Measurements from ENCODE around the gene PRPF6.
"Not testable (repeated sequence)": the region's sequence is repeated elsewhere in the genome, so short reads cannot be mapped to it uniquely, and the experiment has no call there.

The PRPF6 gene

DNA sequence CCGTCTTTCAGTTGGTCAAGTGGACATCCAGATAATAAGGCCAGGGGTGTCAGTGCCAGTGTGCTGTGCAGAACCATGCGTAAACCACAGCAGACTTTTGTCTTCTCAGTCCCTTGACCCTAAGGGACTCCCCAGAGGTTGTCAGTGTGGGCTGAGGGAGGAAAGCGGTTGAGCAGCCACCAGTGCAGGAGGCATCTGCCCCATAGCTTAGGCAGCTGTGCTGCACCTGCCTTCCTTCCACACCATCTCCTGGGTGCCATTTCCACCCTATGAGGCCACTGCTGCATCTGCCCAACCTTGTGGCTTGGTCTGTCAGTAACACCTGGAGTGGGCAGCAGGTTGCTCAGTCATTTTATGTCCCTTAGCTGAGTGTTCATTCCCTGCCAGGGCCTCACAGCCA lies 26.0 kb downstream of the PRPF6 start:
- no peak for DNase-seq (ENCODE audit: low read depth, low spot score)
- no CpG with 5 or more reads among the region's 3 CpGs for WGBS (ENCODE audit: insufficient coverage, insufficient read length)
- Histone ChIP-seq H3K4me1 (ENCODE audit: control insufficient read depth, insufficient read depth, low read length) (no peaks in the 10 kb centered on the region), H3K36me3 (ENCODE audit: control insufficient read depth, insufficient read depth, low read length) (peaks cover 29% of the 10 kb centered on the region), H3K9me3 (ENCODE audit: control insufficient read depth, insufficient read depth, low read length) (no peaks in the 10 kb centered on the region), H3K27me3 (ENCODE audit: control insufficient read depth, insufficient read depth, low read length) (no peaks in the 10 kb centered on the region), H3K27ac (ENCODE audit: low read length) (no peak overlapping the region), H3K4me3 (ENCODE audit: low read length) (no peak overlapping the region)

- H3K9me3 ChIP-seq (ENCODE audit: control insufficient read depth, insufficient read depth, low read length) = no peaks in the 10 kb centered on the region
- H3K27me3 ChIP-seq (ENCODE audit: control insufficient read depth, insufficient read depth, low read length) = no peaks in the 10 kb centered on the region
- DNase-seq (ENCODE audit: low read depth, low spot score) = no peak
- WGBS (ENCODE audit: insufficient coverage, insufficient read length) = no CpG with 5 or more reads among the region's 13 CpGs
- H3K4me3 ChIP-seq (ENCODE audit: low read length) = no peak overlapping the region
- H3K27ac ChIP-seq (ENCODE audit: low read length) = no peak overlapping the region
- no peaks in the 10 kb centered on the region for H3K4me1 ChIP-seq (ENCODE audit: control insufficient read depth, insufficient read depth, low read length)
- peaks cover 22% of the 10 kb centered on the region for H3K36me3 ChIP-seq (ENCODE audit: control insufficient read depth, insufficient read depth, low read length)
Measured at GRCh38 chr20:64009811-64010387, 29.0 kb downstream of the PRPF6 start.

DNA sequence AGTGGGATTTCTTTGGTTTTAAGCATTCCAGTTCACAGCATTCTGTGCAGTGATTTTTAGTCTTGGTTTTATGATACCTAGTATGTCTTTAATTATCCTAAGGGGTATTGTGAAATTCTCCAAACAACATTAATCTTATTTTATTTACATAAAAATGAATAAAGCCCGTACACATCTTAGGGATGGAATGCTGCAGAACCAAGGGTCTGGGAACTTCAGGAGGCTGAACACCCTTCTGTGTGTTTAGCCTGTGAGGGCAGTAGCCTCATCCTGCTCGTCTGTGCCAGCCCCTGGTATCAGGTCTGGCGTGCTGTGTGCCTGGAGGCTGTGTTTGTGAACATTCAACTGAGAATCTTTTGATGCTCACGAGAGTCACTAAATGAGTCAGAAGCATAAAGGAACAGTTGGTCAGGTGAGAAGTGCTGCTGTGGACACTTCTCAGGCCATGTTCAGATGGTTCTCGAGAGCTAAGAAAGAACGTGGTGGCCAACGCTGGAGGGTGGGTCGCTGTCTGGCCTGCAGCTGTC lies 29.8 kb downstream of the PRPF6 start:
- WGBS (ENCODE audit: insufficient coverage, insufficient read length) = no CpG with 5 or more reads among the region's 8 CpGs
- Histone ChIP-seq H3K4me1 (ENCODE audit: control insufficient read depth, insufficient read depth, low read length) (no peaks in the 10 kb centered on the region), H3K4me3 (ENCODE audit: low read length) (no peak overlapping the region), H3K9me3 (ENCODE audit: control insufficient read depth, insufficient read depth, low read length) (no peaks in the 10 kb centered on the region), H3K27ac (ENCODE audit: low read length) (no peak overlapping the region), H3K27me3 (ENCODE audit: control insufficient read depth, insufficient read depth, low read length) (no peaks in the 10 kb centered on the region), H3K36me3 (ENCODE audit: control insufficient read depth, insufficient read depth, low read length) (peaks cover 17% of the 10 kb centered on the region; the same call in 1 of the 2 replicates)
- DNase-seq (ENCODE audit: low read depth, low spot score) = no peak

GRCh38 chr20:64011366-64011779 lies 30.4 kb downstream of the PRPF6 start:
- no peaks in the 10 kb centered on the region for H3K27me3 ChIP-seq (ENCODE audit: control insufficient read depth, insufficient read depth, low read length)
- H3K4me1 ChIP-seq (ENCODE audit: control insufficient read depth, insufficient read depth, low read length) = no peaks in the 10 kb centered on the region
- no peak overlapping the region for H3K27ac ChIP-seq (ENCODE audit: low read length)
- no peak for DNase-seq (ENCODE audit: low read depth, low spot score)
- H3K36me3 ChIP-seq (ENCODE audit: control insufficient read depth, insufficient read depth, low read length) = peaks cover 17% of the 10 kb centered on the region; the same call in 1 of the 2 replicates
- H3K4me3 ChIP-seq (ENCODE audit: low read length) = no peak overlapping the region
- no CpG with 5 or more reads among the region's 16 CpGs for WGBS (ENCODE audit: insufficient coverage, insufficient read length)
- no peaks in the 10 kb centered on the region for H3K9me3 ChIP-seq (ENCODE audit: control insufficient read depth, insufficient read depth, low read length)

DNA sequence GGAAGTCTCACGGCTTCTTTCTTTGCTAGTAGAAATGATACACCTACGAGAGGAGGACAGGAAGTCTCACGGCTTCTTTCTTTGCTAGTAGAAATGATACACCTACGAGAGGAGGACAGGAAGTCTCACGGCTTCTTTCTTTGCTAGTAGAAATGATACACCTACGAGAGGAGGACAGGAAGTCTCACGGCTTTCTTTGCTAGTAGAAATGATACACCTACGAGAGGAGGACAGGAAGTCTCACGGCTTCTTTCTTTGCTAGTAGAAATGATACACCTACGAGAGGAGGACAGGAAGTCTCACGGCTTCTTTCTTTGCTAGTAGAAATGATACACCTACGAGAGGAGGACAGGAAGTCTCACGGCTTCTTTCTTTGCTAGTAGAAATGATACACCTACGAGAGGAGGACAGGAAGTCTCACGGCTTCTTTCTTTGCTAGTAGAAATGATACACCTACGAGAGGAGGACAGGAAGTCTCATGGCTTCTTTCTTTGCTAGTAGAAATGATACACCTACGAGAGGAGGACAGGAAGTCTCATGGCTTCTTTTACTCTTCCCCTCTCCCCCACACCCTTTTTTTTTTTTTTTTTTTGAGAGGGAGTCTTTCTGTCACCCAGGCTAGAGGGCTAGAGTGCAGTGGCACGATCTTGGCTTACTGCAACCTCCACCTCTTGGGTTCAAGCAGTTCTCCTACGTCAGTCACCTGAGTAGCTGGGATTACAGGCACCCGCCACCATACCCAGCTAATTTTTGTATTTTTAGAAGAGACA lies 31.6 kb downstream of the PRPF6 start:
- not testable (repeated sequence) for H3K27me3 ChIP-seq (ENCODE audit: control insufficient read depth, insufficient read depth, low read length); H3K9me3 ChIP-seq (ENCODE audit: control insufficient read depth, insufficient read depth, low read length); H3K4me1 ChIP-seq (ENCODE audit: control insufficient read depth, insufficient read depth, low read length); H3K27ac ChIP-seq (ENCODE audit: low read length); DNase-seq (ENCODE audit: low read depth, low spot score); H3K4me3 ChIP-seq (ENCODE audit: low read length)
- WGBS (ENCODE audit: insufficient coverage, insufficient read length) = no CpG with 5 or more reads among the region's 20 CpGs
- peaks cover 15% of the 10 kb centered on the region; the same call in 1 of the 2 replicates for H3K36me3 ChIP-seq (ENCODE audit: control insufficient read depth, insufficient read depth, low read length)

GRCh38 chr20:64015635-64016034 lies 34.7 kb downstream of the PRPF6 start:
- Histone ChIP-seq H3K27ac (ENCODE audit: low read length) (no peak overlapping the region), H3K4me1 (ENCODE audit: control insufficient read depth, insufficient read depth, low read length) (no peaks in the 10 kb centered on the region), H3K27me3 (ENCODE audit: control insufficient read depth, insufficient read depth, low read length) (no peaks in the 10 kb centered on the region), H3K36me3 (ENCODE audit: control insufficient read depth, insufficient read depth, low read length) (peaks cover 14% of the 10 kb centered on the region; the same call in 1 of the 2 replicates), H3K4me3 (ENCODE audit: low read length) (no peak overlapping the region), H3K9me3 (ENCODE audit: control insufficient read depth, insufficient read depth, low read length) (no peaks in the 10 kb centered on the region)
- no CpG with 5 or more reads among the region's 2 CpGs for WGBS (ENCODE audit: insufficient coverage, insufficient read length)
- no peak for DNase-seq (ENCODE audit: low read depth, low spot score)

GRCh38 chr20:64021124-64021975 lies 40.4 kb downstream of the PRPF6 start:
- Histone ChIP-seq H3K36me3 (ENCODE audit: control insufficient read depth, insufficient read depth, low read length) (peaks cover 33% of the 10 kb centered on the region), H3K4me3 (ENCODE audit: low read length) (no peak overlapping the region), H3K4me1 (ENCODE audit: control insufficient read depth, insufficient read depth, low read length) (no peaks in the 10 kb centered on the region), H3K9me3 (ENCODE audit: control insufficient read depth, insufficient read depth, low read length) (no peaks in the 10 kb centered on the region), H3K27me3 (ENCODE audit: control insufficient read depth, insufficient read depth, low read length) (no peaks in the 10 kb centered on the region), H3K27ac (ENCODE audit: low read length) (no peak overlapping the region)
- DNase-seq (ENCODE audit: low read depth, low spot score) = no peak
- no CpG with 5 or more reads among the region's 36 CpGs for WGBS (ENCODE audit: insufficient coverage, insufficient read length)

DNA sequence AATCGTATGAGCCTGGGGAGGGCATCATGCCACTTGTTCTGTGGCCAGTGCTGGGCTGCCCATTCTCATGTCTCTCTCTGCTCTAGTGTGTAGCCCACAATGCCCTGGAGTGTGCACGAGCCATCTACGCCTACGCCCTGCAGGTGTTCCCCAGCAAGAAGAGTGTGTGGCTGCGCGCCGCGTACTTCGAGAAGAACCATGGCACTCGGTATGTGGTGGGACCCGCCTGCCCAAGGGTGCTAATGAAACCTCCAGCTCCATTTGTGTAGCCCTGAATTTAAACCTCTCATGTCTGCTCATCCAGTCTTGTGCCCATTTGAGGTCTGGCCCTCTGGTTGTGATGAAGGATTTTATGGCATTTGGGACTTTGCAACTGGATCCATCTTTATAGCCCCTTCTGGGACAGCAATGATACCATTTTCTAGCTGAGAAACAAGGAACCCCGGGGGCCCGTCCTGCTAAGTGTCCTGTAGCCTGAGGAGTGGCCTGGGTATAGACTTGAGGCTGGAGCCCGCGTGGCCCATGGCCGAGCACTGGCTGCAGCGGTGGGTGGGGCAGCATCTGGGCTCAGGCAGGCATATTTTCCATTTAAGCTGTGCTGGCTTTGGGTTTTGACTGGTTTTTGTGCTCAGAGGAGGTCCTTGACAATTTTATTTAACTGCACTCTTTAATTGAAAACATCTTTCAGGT lies 41.9 kb downstream of the PRPF6 start:
- Histone ChIP-seq H3K9me3 (ENCODE audit: control insufficient read depth, insufficient read depth, low read length) (no peaks in the 10 kb centered on the region), H3K4me3 (ENCODE audit: low read length) (no peak overlapping the region), H3K27me3 (ENCODE audit: control insufficient read depth, insufficient read depth, low read length) (no peaks in the 10 kb centered on the region), H3K27ac (ENCODE audit: low read length) (no peak overlapping the region), H3K4me1 (ENCODE audit: control insufficient read depth, insufficient read depth, low read length) (no peaks in the 10 kb centered on the region), H3K36me3 (ENCODE audit: control insufficient read depth, insufficient read depth, low read length) (peaks cover 38% of the 10 kb centered on the region)
- no peak for DNase-seq (ENCODE audit: low read depth, low spot score)
- no CpG with 5 or more reads among the region's 17 CpGs for WGBS (ENCODE audit: insufficient coverage, insufficient read length)

DNA sequence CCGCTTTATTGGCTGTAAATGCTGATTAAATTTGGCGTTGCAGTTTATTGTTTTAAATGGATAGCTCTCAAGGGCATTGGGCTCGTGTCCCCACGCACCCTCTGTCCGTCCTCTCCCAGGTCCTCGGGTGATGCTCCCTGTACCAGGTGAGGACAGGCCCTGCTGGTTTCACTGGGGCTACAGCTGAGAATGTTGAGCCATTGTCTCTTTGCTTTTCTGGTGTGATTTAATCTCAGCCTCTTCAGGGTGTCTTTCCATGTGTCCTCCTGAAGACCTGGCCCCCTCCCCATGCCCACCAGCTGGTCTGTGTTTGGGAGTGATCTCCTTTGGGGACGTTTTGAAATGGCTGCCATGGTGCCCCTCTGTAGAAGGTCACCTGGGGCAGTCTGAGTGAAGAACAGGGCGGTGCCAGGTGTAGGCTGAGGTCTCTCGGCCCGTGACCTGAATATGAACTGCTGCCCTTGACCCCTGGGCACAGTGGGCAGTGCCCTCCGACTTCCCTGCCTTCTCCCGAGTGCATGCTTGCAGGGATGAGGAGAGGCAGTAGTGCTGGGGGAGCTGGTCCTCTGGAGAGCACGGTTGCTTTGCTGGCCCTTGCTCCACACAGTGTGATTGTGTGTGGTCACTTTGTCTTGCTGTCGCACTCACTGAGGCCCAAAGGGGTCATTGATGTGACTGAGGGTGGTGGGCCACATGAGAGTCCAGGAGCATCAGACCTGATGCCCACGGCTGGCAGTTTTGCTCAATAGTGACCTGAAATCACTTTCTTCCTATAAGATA lies 42.6 kb downstream of the PRPF6 start:
- no peaks in the 10 kb centered on the region for H3K27me3 ChIP-seq (ENCODE audit: control insufficient read depth, insufficient read depth, low read length)
- H3K9me3 ChIP-seq (ENCODE audit: control insufficient read depth, insufficient read depth, low read length) = no peaks in the 10 kb centered on the region
- no peak overlapping the region for H3K4me3 ChIP-seq (ENCODE audit: low read length)
- WGBS (ENCODE audit: insufficient coverage, insufficient read length) = no CpG with 5 or more reads among the region's 15 CpGs
- no peak for DNase-seq (ENCODE audit: low read depth, low spot score)
- H3K36me3 ChIP-seq (ENCODE audit: control insufficient read depth, insufficient read depth, low read length) = peaks cover 38% of the 10 kb centered on the region
- H3K4me1 ChIP-seq (ENCODE audit: control insufficient read depth, insufficient read depth, low read length) = no peaks in the 10 kb centered on the region
- no peak overlapping the region for H3K27ac ChIP-seq (ENCODE audit: low read length)

Data from iPS DF 6.9 (cell line).